Measurements from ENCODE around the gene MOAP1. TPM values are rescaled to one million over a fixed set of nuclear protein-coding genes. Genes with fewer than 3 reads are reported as not detected.
"Not testable (repeated sequence)": the region's sequence is repeated elsewhere in the genome, so short reads cannot be mapped to it uniquely, and the experiment has no call there.

The MOAP1 gene
- total RNA-seq, 2 donors from 2014 or later, result 21.7 to 21.8 TPM

GRCh38 chr14:93156693-93157369 is 27.9 kb downstream of the MOAP1 start:
- intact Hi-C loops (cut with DNase I), result no loop called here
- peak; percentile 75 for DNase-seq (ENCODE audit: low spot score)

- peak; percentile 3 for DNase-seq (ENCODE audit: low spot score)
- intact Hi-C loops (cut with DNase I), result no loop called here
Measured at GRCh38 chr14:93155667-93156066, 29.0 kb downstream of the MOAP1 start.

- intact Hi-C loops (cut with DNase I), result no loop called here
- DNase-seq (ENCODE audit: low spot score), result no peak
Measured at GRCh38 chr14:93153121-93153520, 31.6 kb downstream of the MOAP1 start.

GRCh38 chr14:93150227-93151208 is 34.2 kb downstream of the MOAP1 start:
- intact Hi-C loops (cut with DNase I), result no loop called here

GRCh38 chr14:93148979-93149378 is 35.7 kb downstream of the MOAP1 start:
- no peak for DNase-seq (ENCODE audit: low spot score)

More at GRCh38 chr14:93150227-93151208, 34.2 kb downstream of the MOAP1 start:
- no peak for DNase-seq (ENCODE audit: low spot score)

GRCh38 chr14:93146119-93146518 is 38.6 kb downstream of the MOAP1 start:
- intact Hi-C loops (cut with DNase I), result no loop called here
- no peak for DNase-seq (ENCODE audit: low spot score)

More at GRCh38 chr14:93148979-93149378, 35.7 kb downstream of the MOAP1 start:
- intact Hi-C loops (cut with DNase I), result no loop called here

GRCh38 chr14:93142854-93143652 is 41.6 kb downstream of the MOAP1 start:
- intact Hi-C loops (cut with DNase I), result no loop called here
- DNase-seq (ENCODE audit: low spot score), result no peak

- intact Hi-C loops (cut with DNase I), result loop anchor here in 1 of 2 donors (2.0 kb wide), 1 partner anchor 187 kb away; no protein-coding TSS in a partner anchor
- no peak for DNase-seq (ENCODE audit: low spot score)
Measured at GRCh38 chr14:93137864-93138263, 46.8 kb downstream of the MOAP1 start.

GRCh38 chr14:93136508-93136907 is 48.2 kb downstream of the MOAP1 start:
- intact Hi-C loops (cut with DNase I); DNase-seq (ENCODE audit: low spot score): not testable (repeated sequence)

GRCh38 chr14:93136009-93136408 is 48.7 kb downstream of the MOAP1 start:
- DNase-seq (ENCODE audit: low spot score), result no peak
- intact Hi-C loops (cut with DNase I), result no loop called here

- intact Hi-C loops (cut with DNase I), result no loop called here
- no peak for DNase-seq (ENCODE audit: low spot score)
Measured at GRCh38 chr14:93135399-93135798, 49.3 kb downstream of the MOAP1 start.

- intact Hi-C loops (cut with DNase I), result no loop called here
Measured at GRCh38 chr14:93133464-93133863, 51.2 kb downstream of the MOAP1 start.

GRCh38 chr14:93132472-93133065 is 52.1 kb downstream of the MOAP1 start:
- intact Hi-C loops (cut with DNase I), result no loop called here
- no peak for DNase-seq (ENCODE audit: low spot score)

More at GRCh38 chr14:93133464-93133863, 51.2 kb downstream of the MOAP1 start:
- no peak for DNase-seq (ENCODE audit: low spot score)

Other genes starting within 250 kb of the MOAP1 start
- 10 to 100 TPM; 50.9 to 68.6 TPM for gene ITPK1, start 69.0 kb downstream of the MOAP1 start, total RNA-seq
- gene LYSET, start 420 bp upstream of the MOAP1 start, total RNA-seq, result 10 to 100 TPM; 13.6 to 16.3 TPM
- gene GON7, start 22.2 kb upstream of the MOAP1 start, total RNA-seq, result 1 to 10 TPM; 7.5 to 9.1 TPM
- 10 to 100 TPM; 18.2 to 18.7 TPM for gene UBR7, start 22.4 kb upstream of the MOAP1 start, total RNA-seq
- 10 to 100 TPM; 34.8 to 42.5 TPM for gene BTBD7, start 148.1 kb upstream of the MOAP1 start, total RNA-seq
- gene COX8C, start 162.3 kb upstream of the MOAP1 start, total RNA-seq, result under 1 TPM in 1 of 2 donors, not detected in 1; 0.52 TPM
- under 1 TPM; 0.05 to 0.09 TPM for gene UNC79, start 246.0 kb upstream of the MOAP1 start, total RNA-seq

Measured in posterior vena cava (tissue), 2 donors.